HG03060 (cell line): ENCODE results near the gene TNFRSF17.

ENCODE experiments used
- ATAC-seq: cut with Tn5 transposase; IDR thresholded peaks from one replicate; pipeline ENCODE4 v1.9.1; 2021; ENCODE audit warnings: low read depth, moderate number of reproducible peaks; ENCODE audit not compliant: unreplicated experiment

The TNFRSF17 gene

DNA sequence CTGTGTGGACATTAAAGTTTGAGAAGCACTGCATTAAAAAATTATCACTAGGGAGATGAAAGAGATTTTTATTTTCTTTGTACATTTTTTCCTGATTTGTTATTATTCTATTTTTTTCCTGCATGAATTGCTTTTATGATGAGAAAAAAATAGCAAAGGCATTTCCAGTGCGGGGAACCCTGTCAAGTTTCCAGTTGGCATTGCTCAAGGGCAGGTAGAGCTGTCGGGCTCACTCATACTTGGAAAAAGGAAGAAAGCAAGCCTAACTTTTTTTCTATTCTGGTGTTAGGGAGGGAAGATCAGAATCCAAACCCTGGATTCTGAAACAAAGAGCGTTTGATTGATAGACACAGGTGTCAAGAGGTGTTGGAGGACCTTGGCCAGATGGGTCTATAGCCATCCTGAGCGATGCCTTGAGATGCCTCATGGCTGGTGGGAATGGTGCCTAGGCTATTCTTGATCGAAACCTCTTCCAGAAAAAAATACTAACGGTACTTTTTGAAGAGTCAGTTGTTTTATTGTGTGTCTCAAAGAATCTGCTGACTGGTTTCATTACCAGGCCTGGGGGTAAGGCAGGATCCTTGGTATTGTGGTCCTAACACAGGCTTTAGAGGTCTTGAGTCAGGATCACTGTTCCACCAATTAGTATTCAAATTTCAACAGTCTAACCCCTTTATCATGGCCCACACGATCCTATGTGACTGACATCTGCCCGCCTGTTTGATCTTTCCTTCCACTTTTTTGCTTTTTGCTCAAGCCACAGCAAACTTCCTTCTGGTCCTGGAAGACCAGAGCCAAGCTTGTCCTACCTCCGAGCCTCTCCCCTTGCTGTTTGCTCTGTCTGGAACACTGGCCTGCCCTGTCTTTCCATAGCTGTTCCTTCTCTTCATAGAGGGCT is 31.7 kb downstream of the TNFRSF17 start:
- no peak for ATAC-seq

DNA sequence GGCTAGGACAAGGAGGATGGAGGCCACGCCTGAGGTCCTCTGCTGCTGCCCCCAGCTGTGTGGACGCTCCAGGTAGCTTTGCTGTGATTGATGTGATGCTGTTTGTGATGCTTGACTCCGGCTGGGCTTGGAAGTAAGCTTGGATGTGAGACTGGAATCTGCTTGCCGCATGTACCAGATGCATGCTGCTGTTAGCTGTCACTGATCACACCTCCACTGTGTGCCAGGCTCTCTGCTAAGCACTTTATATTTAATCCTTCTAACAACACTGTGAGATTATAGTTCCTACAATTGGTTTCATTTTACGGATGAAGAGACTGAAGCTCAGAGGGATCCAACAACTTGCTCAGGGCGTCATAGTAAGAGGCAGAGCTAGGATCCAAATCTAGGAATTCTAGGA is 35.0 kb downstream of the TNFRSF17 start:
- ATAC-seq = no peak

DNA sequence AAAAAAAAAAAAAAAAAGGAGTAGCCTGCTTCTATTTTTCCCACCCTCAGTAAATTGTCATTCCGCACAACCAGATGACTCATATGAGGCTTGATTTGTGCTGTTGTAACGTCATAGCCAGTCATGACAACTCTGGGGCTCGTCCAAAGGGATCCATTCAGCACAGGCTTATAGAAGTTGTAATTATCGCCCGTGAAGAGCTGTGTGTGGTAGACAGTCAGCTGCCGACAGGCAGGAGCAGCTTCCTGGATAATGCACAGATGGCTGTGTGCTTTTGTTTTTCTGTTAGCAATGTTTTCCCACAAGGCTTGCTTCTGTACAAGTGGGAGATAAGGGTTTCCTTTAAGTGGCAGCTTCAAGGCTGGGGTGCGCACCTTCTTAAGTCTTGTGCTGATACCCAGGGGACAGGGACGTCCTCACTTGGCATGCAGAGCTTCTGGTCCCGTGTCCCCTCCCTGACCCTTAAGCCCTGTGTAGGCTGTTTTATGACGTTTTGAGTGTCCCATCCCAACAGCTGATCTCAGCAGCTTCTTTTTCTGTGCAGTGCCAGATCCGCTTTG is 37.5 kb downstream of the TNFRSF17 start:
- ATAC-seq = no peak

DNA sequence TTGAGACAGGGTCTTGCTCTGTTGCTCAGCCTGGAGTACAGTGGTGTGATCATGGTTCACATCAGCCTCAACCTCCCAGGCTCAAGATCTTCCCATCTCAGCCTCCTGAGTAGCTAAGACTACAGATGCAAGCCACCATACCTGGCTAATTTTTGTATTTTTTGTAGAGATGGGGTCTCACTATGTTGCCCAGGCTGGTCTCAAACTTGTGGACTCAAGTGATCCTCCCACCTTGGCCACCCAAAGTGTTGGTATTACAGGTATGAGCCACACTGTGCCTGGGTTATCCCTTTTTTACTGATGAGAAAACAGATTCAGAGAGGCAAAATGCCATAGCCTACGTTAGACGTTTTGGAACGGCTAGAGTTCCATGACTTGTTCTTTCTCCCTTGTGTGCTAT is 41.6 kb downstream of the TNFRSF17 start:
- ATAC-seq = no peak

DNA sequence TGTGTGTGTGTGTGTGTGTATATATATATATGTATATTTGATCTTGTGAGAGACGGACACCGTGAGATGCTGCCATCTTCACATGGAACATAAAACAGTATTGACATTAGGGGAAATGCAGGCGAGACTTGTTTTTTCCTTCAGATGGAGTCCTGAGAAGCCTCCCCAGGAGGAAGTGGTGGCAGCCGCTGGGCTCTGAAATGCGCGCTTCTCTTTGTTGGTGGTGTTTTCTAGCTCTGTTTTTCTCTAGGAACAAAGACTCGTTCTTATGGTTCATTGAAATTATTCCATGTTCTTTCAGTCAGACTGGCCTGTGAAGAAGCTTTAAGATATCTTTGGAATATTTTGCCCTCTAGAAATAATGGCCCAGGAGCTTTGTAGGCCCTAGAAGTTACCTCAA is 44.5 kb downstream of the TNFRSF17 start:
- no peak for ATAC-seq

DNA sequence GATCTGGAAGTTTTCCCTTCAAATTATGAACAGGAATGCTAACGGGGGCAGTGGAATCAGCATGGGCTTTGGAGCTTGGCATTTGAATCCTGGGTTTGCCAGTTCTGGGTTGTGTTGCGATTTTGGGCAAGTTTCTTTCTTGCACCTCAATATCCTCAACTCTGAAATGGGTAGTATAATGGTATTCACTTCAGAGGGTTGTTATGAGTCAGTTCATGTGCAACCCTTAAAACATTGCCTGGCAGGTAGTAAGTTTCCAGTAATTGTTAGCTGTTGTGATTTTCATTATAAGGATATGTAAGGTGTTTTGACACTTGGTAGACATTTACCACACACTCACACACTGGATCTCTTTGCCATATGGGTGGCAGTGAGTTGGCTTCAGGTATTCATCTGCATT is 44.9 kb downstream of the TNFRSF17 start:
- no peak for ATAC-seq

DNA sequence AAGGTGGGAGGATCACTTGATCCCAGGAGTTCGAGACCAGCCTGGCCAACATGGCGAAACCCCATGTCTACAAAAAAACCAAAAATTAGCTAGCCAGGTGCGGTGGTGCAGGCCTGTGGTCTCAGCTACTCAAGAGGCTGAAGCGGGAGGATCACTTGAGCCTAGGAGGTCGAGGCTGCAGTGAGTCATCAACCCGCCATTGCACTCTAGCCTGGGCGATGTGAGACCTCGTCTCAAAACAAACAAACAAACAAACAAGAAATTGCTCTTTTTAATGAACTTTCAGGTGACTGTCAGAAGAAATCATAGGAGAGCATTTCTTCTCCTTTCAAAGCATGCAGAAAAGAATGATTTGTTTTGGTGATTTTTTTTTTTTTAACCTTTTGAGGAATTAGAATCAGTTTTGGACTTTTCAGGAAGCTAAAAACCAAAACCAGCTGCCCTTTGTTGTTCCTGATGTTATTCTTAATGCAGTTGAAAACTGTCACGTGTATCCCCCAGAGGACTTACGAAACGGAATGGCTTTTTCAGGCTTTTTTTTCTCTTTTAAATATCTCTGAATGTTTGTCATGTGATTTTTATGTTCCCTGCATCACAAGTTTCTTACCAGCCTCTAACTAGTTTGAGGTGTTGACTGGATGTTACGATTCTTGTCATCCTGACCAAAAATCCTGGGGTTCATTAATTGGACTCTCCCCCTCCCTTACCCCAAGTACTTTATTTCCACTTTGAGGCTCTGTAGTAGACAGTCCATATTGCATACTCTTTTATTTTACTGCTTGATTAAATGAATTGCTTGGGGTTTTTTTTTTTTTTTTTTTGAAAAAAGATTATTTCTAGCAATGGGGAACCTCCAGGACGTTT is 45.6 kb downstream of the TNFRSF17 start:
- ATAC-seq = no peak

DNA sequence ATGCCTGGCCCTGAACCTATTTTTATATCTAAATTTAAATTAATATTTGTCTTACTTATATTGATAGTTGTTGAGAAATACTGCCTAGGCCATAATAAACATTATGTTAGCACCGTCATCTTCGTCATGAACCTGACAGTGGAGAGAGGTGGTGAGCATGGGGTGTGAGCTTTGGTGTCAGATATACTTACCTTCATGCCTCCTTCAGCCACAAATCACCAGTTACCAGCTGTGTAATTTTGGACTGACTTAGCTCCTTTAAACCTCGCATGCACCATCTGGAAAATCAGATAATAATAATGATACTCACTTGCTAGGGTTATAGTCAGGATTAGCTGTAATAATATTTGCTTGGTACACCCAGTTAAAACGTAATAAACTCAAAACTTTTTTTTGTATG is 46.6 kb downstream of the TNFRSF17 start:
- ATAC-seq = no peak

DNA sequence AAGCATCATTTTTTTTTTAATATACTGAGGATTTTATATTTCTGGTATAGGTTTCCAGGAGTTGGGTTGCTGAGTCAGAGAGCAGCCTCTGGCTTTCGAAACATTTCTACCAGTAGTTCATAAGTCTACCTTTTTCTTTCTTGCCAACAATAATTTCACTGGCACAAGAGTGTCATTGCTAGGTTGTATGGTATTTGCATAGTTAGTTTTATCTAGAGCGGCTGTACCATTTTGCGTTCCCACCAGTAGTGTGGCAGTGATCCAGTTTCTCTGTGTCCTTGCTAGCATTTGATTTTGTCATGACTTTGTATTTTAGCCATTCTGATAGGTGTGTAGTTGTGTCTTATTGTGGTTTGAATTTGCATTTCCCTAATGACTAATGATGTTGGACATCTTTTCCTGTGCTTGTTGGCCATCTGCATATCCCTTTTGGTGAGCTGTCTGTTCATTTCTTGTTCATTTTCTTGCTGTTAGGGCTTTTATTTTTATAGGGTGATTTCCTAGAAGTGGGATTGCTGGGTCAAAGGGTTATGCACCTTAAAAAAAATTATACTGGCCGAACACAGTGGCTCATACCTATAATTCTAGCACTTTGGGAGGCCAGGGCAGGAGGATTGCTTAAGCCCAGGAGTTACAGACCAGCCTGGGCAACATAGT is 51.4 kb downstream of the TNFRSF17 start:
- ATAC-seq = no peak

DNA sequence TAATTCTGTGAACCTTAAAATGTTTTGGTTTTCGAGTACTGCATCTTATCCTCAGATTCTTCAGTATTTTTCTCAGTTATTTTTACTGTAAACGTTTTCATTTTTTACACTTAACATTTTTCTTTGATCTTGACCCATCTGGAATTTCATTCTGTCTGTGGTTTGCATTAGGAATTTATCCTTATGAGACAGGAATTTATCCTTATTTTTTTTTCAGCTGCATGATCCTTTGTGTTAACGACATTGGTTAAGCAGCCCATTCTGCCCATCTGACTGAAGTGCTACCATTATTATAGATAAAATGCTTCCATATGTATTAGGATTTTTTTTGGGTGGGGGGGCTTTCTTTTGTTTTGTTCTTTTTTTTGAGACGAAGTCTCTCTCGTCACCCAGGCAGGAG is 52.5 kb downstream of the TNFRSF17 start:
- ATAC-seq = no peak
